Epithelial cell of proximal tubule (primary cell): ENCODE data around the gene EPHA3. TPM values are rescaled to one million over a fixed set of nuclear protein-coding genes. Genes with fewer than 3 reads are reported as not detected.

ENCODE experiments used
- DNase-seq: peaks from one replicate; pipeline ENCODE4 v3.0.0-alpha.2; 2011; ENCODE audit warnings: low read depth
- H3K4me3 ChIP-seq: 2 replicates; pipeline ENCODE4 v1.5.1; 2011; ENCODE audit warnings: low read depth, mild to moderate bottlenecking, low read length
- total RNA-seq: library from RNA; depleted of rRNA; stranded (reverse); fragments of >200 nt; gene quantifications from 2 replicates; pipeline ENCODE4 v1.2.3, GENCODE V29; 2015
- TF ChIP-seq, protein P1 (sequence below): conservative IDR thresholded peaks from 2 replicates; pipeline ENCODE4 v1.5.1; 2012; ENCODE audit warnings: low read depth, mild to moderate bottlenecking, low read length

EPHA3 gene
- total RNA-seq, 1 donor from 2014 or later = 0.06 TPM

DNA sequence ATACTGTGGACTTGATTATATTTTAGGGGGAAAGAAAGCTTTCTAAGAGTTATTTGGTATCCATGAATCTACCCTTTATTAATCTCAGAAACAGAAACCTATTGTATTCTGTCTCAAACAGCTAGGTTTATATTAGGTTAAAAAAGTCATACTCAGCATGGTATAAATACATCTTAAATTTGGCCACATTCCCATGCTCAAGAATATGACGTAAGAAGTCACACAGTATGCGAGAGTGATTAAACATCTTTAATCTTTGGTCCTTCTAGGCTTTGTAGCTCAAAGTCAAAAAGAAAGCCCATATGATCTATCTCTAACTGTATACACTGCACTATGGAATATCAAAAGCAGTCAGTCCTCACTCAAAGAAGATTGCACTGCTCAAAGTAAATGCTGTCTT, 131.4 kb downstream of the EPHA3 start:
- no peak for DNase-seq
- no peak overlapping the region for H3K4me3 ChIP-seq
- TF ChIP-seq, protein P1, sequence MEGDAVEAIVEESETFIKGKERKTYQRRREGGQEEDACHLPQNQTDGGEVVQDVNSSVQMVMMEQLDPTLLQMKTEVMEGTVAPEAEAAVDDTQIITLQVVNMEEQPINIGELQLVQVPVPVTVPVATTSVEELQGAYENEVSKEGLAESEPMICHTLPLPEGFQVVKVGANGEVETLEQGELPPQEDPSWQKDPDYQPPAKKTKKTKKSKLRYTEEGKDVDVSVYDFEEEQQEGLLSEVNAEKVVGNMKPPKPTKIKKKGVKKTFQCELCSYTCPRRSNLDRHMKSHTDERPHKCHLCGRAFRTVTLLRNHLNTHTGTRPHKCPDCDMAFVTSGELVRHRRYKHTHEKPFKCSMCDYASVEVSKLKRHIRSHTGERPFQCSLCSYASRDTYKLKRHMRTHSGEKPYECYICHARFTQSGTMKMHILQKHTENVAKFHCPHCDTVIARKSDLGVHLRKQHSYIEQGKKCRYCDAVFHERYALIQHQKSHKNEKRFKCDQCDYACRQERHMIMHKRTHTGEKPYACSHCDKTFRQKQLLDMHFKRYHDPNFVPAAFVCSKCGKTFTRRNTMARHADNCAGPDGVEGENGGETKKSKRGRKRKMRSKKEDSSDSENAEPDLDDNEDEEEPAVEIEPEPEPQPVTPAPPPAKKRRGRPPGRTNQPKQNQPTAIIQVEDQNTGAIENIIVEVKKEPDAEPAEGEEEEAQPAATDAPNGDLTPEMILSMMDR = no peak

DNA sequence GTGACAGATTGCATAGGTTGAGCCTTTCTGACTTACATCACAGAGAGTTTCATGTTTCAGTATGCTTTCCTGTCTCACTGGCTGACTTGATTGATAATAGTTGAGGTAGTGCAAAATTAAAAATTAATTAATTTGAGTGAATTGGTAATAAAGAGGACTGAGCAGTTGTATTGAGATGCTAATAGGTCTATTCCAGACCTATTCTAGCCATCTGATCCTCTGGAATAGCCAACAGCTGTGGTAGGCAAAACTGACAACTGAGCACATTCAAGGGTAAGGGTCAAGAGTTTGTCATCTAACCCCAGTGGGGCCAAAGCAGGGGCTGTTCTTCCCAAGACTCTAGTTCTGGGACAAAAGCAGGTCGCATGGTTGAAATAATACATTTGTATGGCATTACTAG, 132.4 kb downstream of the EPHA3 start:
- no peak for DNase-seq
- TF ChIP-seq, protein P1 = no peak
- no peak overlapping the region for H3K4me3 ChIP-seq

DNA sequence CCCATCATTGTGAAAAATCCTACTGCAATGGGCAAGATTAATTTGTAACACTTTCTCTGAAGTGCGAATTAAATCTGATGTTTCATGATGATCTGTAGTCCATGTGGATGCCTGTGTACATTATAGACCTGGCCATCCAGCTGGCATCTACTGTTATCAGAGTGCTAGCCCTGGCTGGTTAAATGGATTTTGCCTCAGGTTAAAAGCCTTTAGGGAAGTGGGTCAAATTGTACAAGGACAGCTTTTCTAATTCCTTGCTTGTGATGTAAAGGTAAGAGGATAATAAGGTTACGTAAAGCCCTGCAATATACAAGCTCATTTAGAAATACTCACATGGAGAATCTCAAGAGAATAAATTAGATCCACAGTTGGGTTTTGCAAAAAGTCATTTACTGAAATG, 138.2 kb downstream of the EPHA3 start:
- TF ChIP-seq, protein P1 = no peak
- DNase-seq = no peak
- no peak overlapping the region for H3K4me3 ChIP-seq

- no peak overlapping the region for H3K4me3 ChIP-seq
- DNase-seq = no peak
- TF ChIP-seq, protein P1 = no peak
Measured at GRCh38 chr3:89246326-89246725, 138.9 kb downstream of the EPHA3 start.

GRCh38 chr3:89250742-89251141, 143.3 kb downstream of the EPHA3 start:
- H3K4me3 ChIP-seq = no peak overlapping the region
- TF ChIP-seq, protein P1 = no peak
- no peak for DNase-seq

GRCh38 chr3:89252016-89252415, 144.6 kb downstream of the EPHA3 start:
- H3K4me3 ChIP-seq = no peak overlapping the region
- TF ChIP-seq, protein P1 = no peak

DNA sequence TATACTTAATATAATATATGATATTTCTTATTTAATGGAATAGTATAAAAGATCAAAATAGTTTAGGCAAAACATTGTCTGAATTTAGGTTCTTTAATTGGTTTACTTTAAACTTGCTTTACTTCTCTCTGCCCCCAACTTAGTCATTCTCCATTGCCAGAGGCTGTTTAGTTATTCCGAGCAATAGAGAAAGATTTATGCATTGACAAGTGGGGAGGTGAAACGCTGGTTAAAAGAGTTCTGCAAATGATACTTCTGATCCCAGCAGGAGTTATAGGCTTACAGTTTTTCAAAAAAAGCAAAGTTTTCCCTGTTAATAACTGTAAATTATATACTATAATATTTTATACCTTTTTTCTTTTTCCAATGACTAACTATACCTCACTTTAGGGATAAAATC, 145.4 kb downstream of the EPHA3 start:
- no peak overlapping the region for H3K4me3 ChIP-seq
- no peak for DNase-seq
- TF ChIP-seq, protein P1 = no peak

More at GRCh38 chr3:89252016-89252415, 144.6 kb downstream of the EPHA3 start:
- DNase-seq = no peak
